ENCODE results near the gene SEMA4D.

DNA sequence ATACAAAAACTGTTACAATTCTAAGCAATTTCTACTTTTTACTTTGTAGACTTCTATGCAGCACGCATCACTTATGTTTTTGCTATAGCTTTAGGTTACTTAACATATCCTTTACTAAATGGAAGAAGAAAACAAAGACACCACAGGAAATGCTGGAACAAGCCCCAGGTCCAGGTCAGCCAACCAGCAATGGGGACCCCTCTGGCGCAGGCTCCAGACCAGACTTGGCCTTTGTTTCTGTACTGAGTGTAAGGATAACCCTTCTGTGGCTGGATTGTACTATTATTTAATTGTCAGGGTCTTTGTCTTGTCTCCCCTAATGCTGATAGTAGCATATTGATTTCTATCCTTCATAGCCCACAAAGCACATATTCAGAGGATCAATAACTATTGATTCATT lies 4.2 kb downstream of the SEMA4D start:
- TF ChIP-seq POLR2A (IDR thresholded peaks at IDR 0.05; ENCODE audit: low read depth, low read length) (no peak), POLR2AphosphoS5 (IDR thresholded peaks at IDR 0.05; ENCODE audit: low read depth, low read length) (no peak), TAF1 (IDR thresholded peaks at IDR 0.05; ENCODE audit: borderline replicate concordance, low read depth, low read length) (no peak)

Data from GM12892 (cell line).